ENCODE data around the gene AGAP3. TPM values are rescaled to one million over a fixed set of nuclear protein-coding genes. Genes with fewer than 3 reads are reported as not detected.
A peak's percentile ranks its signal among the peaks of the same experiment; 100 is the strongest.

AGAP3 gene
- total and polyA plus RNA-seq, 4 experiments from 2014 or later = 3.0 to 65.8 (median 31.2) TPM

GRCh38 chr7:151122796-151123157 lies 36.5 kb downstream of the AGAP3 start:
- H3K27ac Mint-ChIP-seq = no peak overlapping the region
- H3K4me1 Mint-ChIP-seq = peaks cover 4 to 30% (median 14%) of the 10 kb centered on the region in 4 donors
- no peak overlapping the region for H3K27ac ChIP-seq (ENCODE audit: low read depth, low read length)
- intact Hi-C loops (cut with micrococcal nuclease) = no loop called here
- CTCF ChIA-PET (ENCODE audit: partially characterized antibody) = no interaction called here
- POLR2A ChIA-PET (ENCODE audit: partially characterized antibody) = no interaction called here
- H3K4me3 ChIP-seq (ENCODE audit: low read length in 2 of 2) = no peak overlapping the region
- no peaks in the 10 kb centered on the region for H3K9me3 ChIP-seq (ENCODE audit: control insufficient read depth in 1 of 2, low read length in 2 of 2)
- H3K4me3 Mint-ChIP-seq = no peak overlapping the region
- H3K4me1 ChIP-seq (ENCODE audit: insufficient read depth, low read length) = peaks cover 9% of the 10 kb centered on the region
- peak in 1 of 5 donors; percentile 39 for DNase-seq
- H3K36me3 ChIP-seq (ENCODE audit: insufficient read depth, low read length) = no peaks in the 10 kb centered on the region
- H3K9me3 Mint-ChIP-seq = peaks cover 0 to 2% (median 0%) of the 10 kb centered on the region in 8 donors
- H3K36me3 Mint-ChIP-seq = peaks cover 21 to 36% of the 10 kb centered on the region in 2 donors
- no peaks in the 10 kb centered on the region for H3K27me3 Mint-ChIP-seq
- no peaks in the 10 kb centered on the region for H3K27me3 ChIP-seq (ENCODE audit: insufficient read depth, low read length)

DNA sequence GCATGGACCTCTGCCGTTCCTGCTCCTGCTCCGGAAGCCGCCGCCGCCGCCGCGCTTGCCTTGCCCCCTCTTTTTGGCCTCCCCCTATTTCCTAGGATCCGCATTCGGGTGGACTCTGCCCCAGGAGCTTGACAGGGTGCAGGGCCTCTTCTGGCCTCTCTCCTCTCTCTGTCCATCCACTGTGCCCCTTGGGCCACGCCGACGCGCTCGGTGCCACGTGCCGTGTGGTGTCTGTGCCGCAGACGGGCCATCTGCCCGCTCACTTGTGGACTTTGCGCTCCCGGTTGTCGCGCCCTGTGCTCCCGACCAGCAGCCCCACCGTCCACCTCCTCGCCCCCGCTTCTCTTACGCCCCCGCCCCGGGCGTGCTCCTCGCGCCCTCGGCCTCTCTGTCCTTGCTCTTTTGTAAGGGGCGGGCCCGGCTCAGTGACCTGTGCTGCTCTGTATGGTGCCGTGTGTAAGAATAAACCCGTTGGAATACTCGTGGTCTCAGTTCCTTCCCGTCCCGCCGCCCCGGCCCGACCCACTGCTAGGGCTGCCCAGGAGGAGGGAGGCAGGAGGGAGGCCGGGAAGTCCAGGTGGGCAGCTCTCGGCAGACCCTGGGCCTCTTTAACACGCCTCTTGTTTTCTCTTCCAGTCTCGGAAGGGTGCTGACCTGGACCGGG lies 37.0 kb downstream of the AGAP3 start:
- peaks cover 0 to 2% (median 0%) of the 10 kb centered on the region in 8 donors for H3K9me3 Mint-ChIP-seq
- peaks cover 4% of the 10 kb centered on the region for H3K4me1 ChIP-seq (ENCODE audit: insufficient read depth, low read length)
- no peaks in the 10 kb centered on the region for H3K27me3 ChIP-seq (ENCODE audit: insufficient read depth, low read length)
- no peak overlapping the region for H3K4me3 Mint-ChIP-seq
- H3K36me3 Mint-ChIP-seq = peaks cover 25 to 36% of the 10 kb centered on the region in 2 donors
- peak overlapping the region in 2 of 7 donors; percentile 31 to 47 for H3K27ac Mint-ChIP-seq
- H3K4me3 ChIP-seq (ENCODE audit: low read length in 2 of 2) = no peak overlapping the region
- peak in 1 of 5 donors; percentile 7 for DNase-seq
- POLR2A ChIA-PET (ENCODE audit: partially characterized antibody) = interaction anchor here (1.0 kb wide), 1 partner anchor 8 kb away, joined by 7 read pairs; no protein-coding TSS in a partner anchor
- H3K27me3 Mint-ChIP-seq = no peaks in the 10 kb centered on the region
- no peak overlapping the region for H3K27ac ChIP-seq (ENCODE audit: low read depth, low read length)
- intact Hi-C loops (cut with micrococcal nuclease) = no loop called here
- peaks cover 4 to 25% (median 12%) of the 10 kb centered on the region in 4 donors for H3K4me1 Mint-ChIP-seq
- no peaks in the 10 kb centered on the region for H3K36me3 ChIP-seq (ENCODE audit: insufficient read depth, low read length)
- no peaks in the 10 kb centered on the region for H3K9me3 ChIP-seq (ENCODE audit: control insufficient read depth in 1 of 2, low read length in 2 of 2)
- CTCF ChIA-PET (ENCODE audit: partially characterized antibody) = interaction anchor here (0.5 to 1.8 kb wide), 28 partner anchors 12 to 1601 kb away, joined by 3 to 12 read pairs (median 3); partner anchors contain the start of genes ABCB8 and GBX1

GRCh38 chr7:151123822-151124464 lies 37.7 kb downstream of the AGAP3 start:
- Mint-ChIP-seq H3K4me3 (no peak overlapping the region), H3K27ac (peak overlapping the region in 3 of 7 donors; percentile 31 to 70 (median 47)), H3K36me3 (peaks cover 29 to 33% of the 10 kb centered on the region in 2 donors), H3K27me3 (no peaks in the 10 kb centered on the region), H3K9me3 (peaks cover 0 to 2% (median 0%) of the 10 kb centered on the region in 8 donors), H3K4me1 (peaks cover 4 to 19% (median 10%) of the 10 kb centered on the region in 4 donors)
- Histone ChIP-seq H3K36me3 (ENCODE audit: insufficient read depth, low read length) (no peaks in the 10 kb centered on the region), H3K27me3 (ENCODE audit: insufficient read depth, low read length) (no peaks in the 10 kb centered on the region), H3K4me3 (ENCODE audit: low read length in 2 of 2) (no peak overlapping the region), H3K27ac (ENCODE audit: low read depth, low read length) (no peak overlapping the region), H3K9me3 (ENCODE audit: control insufficient read depth in 1 of 2, low read length in 2 of 2) (no peaks in the 10 kb centered on the region), H3K4me1 (ENCODE audit: insufficient read depth, low read length) (peaks cover 4% of the 10 kb centered on the region)
- POLR2A ChIA-PET (ENCODE audit: partially characterized antibody) = interaction anchor here (1.0 kb wide), 1 partner anchor 9 kb away, joined by 7 read pairs; no protein-coding TSS in a partner anchor
- intact Hi-C loops (cut with micrococcal nuclease) = loop anchor here (1.0 kb wide), 2 partner anchors 48 to 120 kb away; no protein-coding TSS in a partner anchor
- CTCF ChIA-PET (ENCODE audit: partially characterized antibody) = interaction anchor here (0.5 to 1.8 kb wide), 35 partner anchors 9 to 1600 kb away, joined by 3 to 12 read pairs (median 4); partner anchors contain the start of genes ABCB8 and GBX1
- peak; percentile 73 to 82 (median 80) for DNase-seq

GRCh38 chr7:151124481-151124880 lies 38.2 kb downstream of the AGAP3 start:
- Histone ChIP-seq H3K9me3 (ENCODE audit: control insufficient read depth in 1 of 2, low read length in 2 of 2) (no peaks in the 10 kb centered on the region), H3K27ac (ENCODE audit: low read depth, low read length) (no peak overlapping the region), H3K27me3 (ENCODE audit: insufficient read depth, low read length) (no peaks in the 10 kb centered on the region), H3K36me3 (ENCODE audit: insufficient read depth, low read length) (no peaks in the 10 kb centered on the region), H3K4me3 (ENCODE audit: low read length in 2 of 2) (no peak overlapping the region), H3K4me1 (ENCODE audit: insufficient read depth, low read length) (peaks cover 4% of the 10 kb centered on the region)
- Mint-ChIP-seq H3K27me3 (no peaks in the 10 kb centered on the region), H3K4me3 (no peak overlapping the region), H3K9me3 (peaks cover 0 to 2% (median 0%) of the 10 kb centered on the region in 8 donors), H3K4me1 (peaks cover 3 to 19% (median 7%) of the 10 kb centered on the region in 4 donors), H3K27ac (no peak overlapping the region), H3K36me3 (peaks cover 26 to 29% of the 10 kb centered on the region in 2 donors)
- intact Hi-C loops (cut with micrococcal nuclease) = loop anchor here (1.0 kb wide), 2 partner anchors 48 to 120 kb away; no protein-coding TSS in a partner anchor
- DNase-seq = no peak
- ChIA-PET POLR2A (ENCODE audit: partially characterized antibody) (interaction anchor here (1.0 kb wide), 1 partner anchor 9 kb away, joined by 7 read pairs; no protein-coding TSS in a partner anchor), CTCF (ENCODE audit: partially characterized antibody) (interaction anchor here (0.7 to 1.8 kb wide), 32 partner anchors 9 to 180 kb away, joined by 3 to 12 read pairs (median 4); partner anchors contain the start of gene GBX1)

DNA sequence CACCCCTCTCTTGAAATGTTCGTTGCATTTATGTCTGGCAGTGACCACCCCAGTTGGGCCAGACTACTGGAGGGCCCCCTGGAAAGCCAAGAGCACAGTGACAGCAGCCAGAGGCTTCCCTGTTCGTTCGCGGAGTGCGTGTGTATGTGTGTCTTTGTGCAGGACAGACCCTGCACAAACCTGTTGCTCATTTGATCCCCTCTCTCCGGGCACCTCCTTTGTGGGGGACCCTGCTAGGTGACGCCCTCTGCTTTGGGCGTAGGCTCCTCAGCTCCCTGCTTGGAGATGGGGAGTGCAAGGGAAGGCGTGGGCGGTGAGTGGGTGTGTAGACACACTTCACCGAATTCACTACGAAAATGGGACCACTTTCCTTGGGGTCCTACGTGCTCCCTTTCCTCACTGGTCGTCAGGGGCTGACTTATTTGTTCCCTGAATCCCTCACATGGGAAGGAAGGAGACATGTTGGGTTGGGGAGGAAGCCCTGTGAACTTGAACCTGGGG lies 38.7 kb downstream of the AGAP3 start:
- CTCF ChIA-PET (ENCODE audit: partially characterized antibody) = interaction anchor here (1.1 to 1.8 kb wide), 17 partner anchors 11 to 180 kb away, joined by 3 to 12 read pairs (median 4); partner anchors contain the start of gene GBX1
- peaks cover 4% of the 10 kb centered on the region for H3K4me1 ChIP-seq (ENCODE audit: insufficient read depth, low read length)
- DNase-seq = no peak
- H3K27me3 ChIP-seq (ENCODE audit: insufficient read depth, low read length) = no peaks in the 10 kb centered on the region
- intact Hi-C loops (cut with micrococcal nuclease) = loop anchor here (1.0 kb wide), 2 partner anchors 47 to 119 kb away; no protein-coding TSS in a partner anchor
- Mint-ChIP-seq H3K27me3 (no peaks in the 10 kb centered on the region), H3K9me3 (peaks cover 0 to 2% (median 0%) of the 10 kb centered on the region in 8 donors), H3K4me3 (no peak overlapping the region), H3K36me3 (peaks cover 26% of the 10 kb centered on the region in 2 donors), H3K27ac (no peak overlapping the region), H3K4me1 (peaks cover 3 to 19% (median 6%) of the 10 kb centered on the region in 4 donors)
- POLR2A ChIA-PET (ENCODE audit: partially characterized antibody) = no interaction called here
- no peak overlapping the region for H3K27ac ChIP-seq (ENCODE audit: low read depth, low read length)
- peaks cover 4% of the 10 kb centered on the region for H3K36me3 ChIP-seq (ENCODE audit: insufficient read depth, low read length)
- H3K9me3 ChIP-seq (ENCODE audit: control insufficient read depth in 1 of 2, low read length in 2 of 2) = no peaks in the 10 kb centered on the region
- no peak overlapping the region for H3K4me3 ChIP-seq (ENCODE audit: low read length in 2 of 2)

DNA sequence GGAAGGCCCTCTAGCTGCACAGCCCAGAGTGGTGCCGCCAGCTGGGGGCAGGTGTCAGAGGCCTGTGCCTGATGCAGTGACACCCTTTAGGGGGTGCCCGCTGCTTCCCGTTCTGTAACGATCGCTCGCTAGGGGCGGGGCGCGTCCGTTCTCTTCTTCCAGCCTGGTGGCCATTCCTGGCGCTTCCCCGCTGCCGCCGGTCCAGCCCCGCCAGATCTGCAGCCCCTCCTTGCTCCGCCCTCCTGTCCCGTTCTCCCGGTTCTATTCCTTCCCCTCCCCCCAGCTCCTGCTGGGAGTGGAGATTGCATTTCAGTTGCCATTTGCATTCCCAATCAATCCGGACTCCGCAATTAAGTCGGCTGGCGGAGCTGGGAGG lies 39.2 kb downstream of the AGAP3 start:
- POLR2A ChIA-PET (ENCODE audit: partially characterized antibody) = no interaction called here
- H3K4me1 ChIP-seq (ENCODE audit: insufficient read depth, low read length) = peaks cover 4% of the 10 kb centered on the region
- Mint-ChIP-seq H3K27ac (no peak overlapping the region), H3K27me3 (no peaks in the 10 kb centered on the region), H3K9me3 (peaks cover 0 to 2% (median 0%) of the 10 kb centered on the region in 8 donors), H3K4me3 (no peak overlapping the region), H3K4me1 (peaks cover 3 to 19% (median 6%) of the 10 kb centered on the region in 4 donors), H3K36me3 (peaks cover 24 to 26% of the 10 kb centered on the region in 2 donors)
- CTCF ChIA-PET (ENCODE audit: partially characterized antibody) = interaction anchor here (1.7 kb wide), 1 partner anchor 45 kb away, joined by 4 read pairs; no protein-coding TSS in a partner anchor
- H3K27ac ChIP-seq (ENCODE audit: low read depth, low read length) = no peak overlapping the region
- no peak for DNase-seq
- H3K27me3 ChIP-seq (ENCODE audit: insufficient read depth, low read length) = no peaks in the 10 kb centered on the region
- H3K4me3 ChIP-seq (ENCODE audit: low read length in 2 of 2) = no peak overlapping the region
- H3K9me3 ChIP-seq (ENCODE audit: control insufficient read depth in 1 of 2, low read length in 2 of 2) = no peaks in the 10 kb centered on the region
- peaks cover 8% of the 10 kb centered on the region for H3K36me3 ChIP-seq (ENCODE audit: insufficient read depth, low read length)
- intact Hi-C loops (cut with micrococcal nuclease) = no loop called here

All from CD4-positive, alpha-beta memory T cell (primary cell).